Mesenchymal stem cell (in vitro differentiated cells and primary cell): ENCODE measurements around the gene DYNC2LI1.

ENCODE experiments used
- DNase-seq: peaks from one replicate; pipeline ENCODE4 v3.0.0-alpha.2; 2013
- H2AFZ ChIP-seq: one replicate; pipeline ENCODE4 v1.6.1; 2013; ENCODE audit warnings: low read depth, mild to moderate bottlenecking, control low read depth, inconsistent platforms, low read length, moderate library complexity
- H2AK5ac ChIP-seq: 2 replicates; pipeline ENCODE4 v1.6.1; 2013; ENCODE audit warnings: low read length, moderate library complexity, mild to moderate bottlenecking, inconsistent platforms; ENCODE audit not compliant: severe bottlenecking
- H2BK120ac ChIP-seq: one replicate; pipeline ENCODE4 v1.6.1; 2013; ENCODE audit warnings: low read depth, mild to moderate bottlenecking, inconsistent platforms, low read length, moderate library complexity
- H2BK12ac ChIP-seq, 2 experiments: one replicate each; pipeline ENCODE4 v1.6.1; 2013; ENCODE audit warnings: inconsistent platforms in 2 of 2, low read length in 2 of 2, mild to moderate bottlenecking in 2 of 2, moderate library complexity in 2 of 2, control low read depth in 1 of 2
- H2BK15ac ChIP-seq: one replicate; pipeline ENCODE4 v1.6.1; 2013; ENCODE audit warnings: mild to moderate bottlenecking, low read depth, inconsistent platforms; ENCODE audit not compliant: poor library complexity, severe bottlenecking
- H2BK5ac ChIP-seq: 2 replicates; pipeline ENCODE4 v1.6.1; 2013; ENCODE audit warnings: low read depth, mild to moderate bottlenecking, low read length, control low read depth, inconsistent platforms; ENCODE audit not compliant: poor library complexity, severe bottlenecking
- H3K14ac ChIP-seq, 2 experiments: one replicate each; pipeline ENCODE4 v1.6.1; 2013; ENCODE audit warnings: inconsistent platforms in 2 of 2, low read length in 2 of 2, control low read depth in 1 of 2, mild to moderate bottlenecking in 1 of 2, moderate library complexity in 1 of 2
- H3K18ac ChIP-seq, 2 experiments: one replicate each; pipeline ENCODE4 v1.6.1; 2013; ENCODE audit warnings: inconsistent platforms in 2 of 2, low read length in 2 of 2, control low read depth in 1 of 2, low read depth in 1 of 2, mild to moderate bottlenecking in 1 of 2
- H3K23ac ChIP-seq, 2 experiments: one replicate each; pipeline ENCODE4 v1.6.1; 2013; ENCODE audit warnings: inconsistent platforms in 2 of 2, low read length in 2 of 2, mild to moderate bottlenecking in 2 of 2, moderate library complexity in 2 of 2, control low read depth in 1 of 2
- H3K27ac ChIP-seq: 2 replicates; pipeline ENCODE4 v1.5.1; 2013; ENCODE audit warnings: mild to moderate bottlenecking, moderate library complexity, low read length, control low read depth, inconsistent platforms; ENCODE audit not compliant: poor library complexity, severe bottlenecking
- H3K27me3 ChIP-seq, 2 experiments: 2 replicates each; pipeline versions ENCODE4 v1.6.1 to v1.7.0; 2013; ENCODE audit warnings: low read length in 2 of 2, mild to moderate bottlenecking in 2 of 2, moderate library complexity in 2 of 2, control low read depth in 1 of 2, inconsistent platforms in 1 of 2; ENCODE audit not compliant: control insufficient read depth in 1 of 2, insufficient read depth in 1 of 2
- H3K36me3 ChIP-seq, 2 experiments: 2 replicates each; pipeline versions ENCODE4 v1.6.1 to v1.7.0; 2013; ENCODE audit warnings: low read length in 2 of 2, control low read depth in 1 of 2, inconsistent platforms in 1 of 2, low read depth in 1 of 2, mild to moderate bottlenecking in 1 of 2; ENCODE audit not compliant: insufficient read depth in 2 of 2, control insufficient read depth in 1 of 2
- H3K4ac ChIP-seq, 2 experiments: one replicate each; pipeline ENCODE4 v1.6.1; 2013; ENCODE audit warnings: inconsistent platforms in 2 of 2, low read length in 2 of 2, mild to moderate bottlenecking in 2 of 2, moderate library complexity in 2 of 2, control low read depth in 1 of 2, low read depth in 1 of 2
- H3K4me1 ChIP-seq: 2 replicates; pipeline ENCODE4 v1.6.1; 2013; ENCODE audit warnings: low read depth, low read length, control low read depth; ENCODE audit not compliant: control insufficient read depth, insufficient read depth
- H3K4me2 ChIP-seq: 2 replicates; pipeline ENCODE4 v1.6.1; 2013; ENCODE audit warnings: low read length, mild to moderate bottlenecking, inconsistent platforms; ENCODE audit not compliant: poor library complexity, severe bottlenecking
- H3K4me3 ChIP-seq, 2 experiments: 2 replicates each; pipeline versions ENCODE4 v1.5.1 to v1.7.0; 2013; ENCODE audit warnings: low read length in 2 of 2, mild to moderate bottlenecking in 2 of 2, control low read depth in 1 of 2, low read depth in 1 of 2; ENCODE audit not compliant: insufficient read depth in 1 of 2
- H3K79me1 ChIP-seq: replicated peaks from 2 replicates; pipeline ENCODE4 v1.6.1; 2013; ENCODE audit warnings: mild to moderate bottlenecking, control low read depth, low read length, inconsistent platforms; ENCODE audit not compliant: poor library complexity, severe bottlenecking
- H3K9ac ChIP-seq: 2 replicates; pipeline ENCODE4 v1.7.0; 2013; ENCODE audit warnings: mild to moderate bottlenecking, low read length, moderate library complexity
- H3K9me3 ChIP-seq: 2 replicates; pipeline ENCODE4 v1.7.0; 2013; ENCODE audit warnings: mild to moderate bottlenecking, low read length; ENCODE audit not compliant: control insufficient read depth
- H4K8ac ChIP-seq: one replicate; pipeline ENCODE4 v1.6.1; 2013; ENCODE audit warnings: inconsistent platforms, mild to moderate bottlenecking, low read length, moderate library complexity
- H4K91ac ChIP-seq: one replicate; pipeline ENCODE4 v1.6.1; 2013; ENCODE audit warnings: mild to moderate bottlenecking, low read length, inconsistent platforms
- whole genome bisulfite sequencing: methylation state at CpG from one replicate; pipeline ENCODE4 v1.1.7; 2013; ENCODE audit warnings: mixed read lengths; 5-methylcytosine and 5-hydroxymethylcytosine counted together

Gene DYNC2LI1

DNA sequence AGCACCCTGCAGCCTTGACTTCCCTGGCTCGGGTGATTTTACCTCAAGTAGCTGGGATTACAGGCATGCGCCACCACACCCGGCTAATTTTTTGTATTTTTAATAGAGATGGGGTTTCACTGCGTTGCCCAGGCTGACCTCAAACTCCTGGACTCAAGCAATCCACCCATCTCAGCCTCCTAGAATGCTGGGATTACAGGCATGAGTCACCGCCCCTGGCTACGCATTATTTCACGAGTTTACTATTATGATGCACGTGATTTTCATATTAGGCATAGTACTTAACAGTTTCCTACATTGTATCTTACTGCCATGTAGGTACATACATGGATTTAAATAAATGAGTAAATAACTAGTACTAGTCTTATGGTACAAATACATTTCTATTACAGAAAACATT lies 4.4 kb downstream of the DYNC2LI1 start:
- H3K36me3 ChIP-seq = peaks cover 7 to 29% of the 10 kb centered on the region in 2 experiments
- WGBS = 100% methylated on average over 6 of the region's 8 CpGs
- H2BK120ac ChIP-seq = no peak overlapping the region
- H2AK5ac ChIP-seq = no peak overlapping the region
- no peak for DNase-seq
- H3K14ac ChIP-seq = no peak overlapping the region
- H2AFZ ChIP-seq = no peak overlapping the region
- H3K9me3 ChIP-seq = no peaks in the 10 kb centered on the region
- H2BK12ac ChIP-seq = no peak overlapping the region
- H3K4me2 ChIP-seq = no peak overlapping the region
- no peak overlapping the region for H2BK15ac ChIP-seq
- H3K4ac ChIP-seq = no peak overlapping the region
- no peak overlapping the region for H3K23ac ChIP-seq
- no peak overlapping the region for H3K9ac ChIP-seq
- H4K91ac ChIP-seq = no peak overlapping the region
- peaks cover 1% of the 10 kb centered on the region for H3K4me1 ChIP-seq
- H3K27me3 ChIP-seq = no peaks in the 10 kb centered on the region
- H3K27ac ChIP-seq = no peak overlapping the region
- H3K79me1 ChIP-seq = peaks cover 8% of the 10 kb centered on the region
- no peak overlapping the region for H3K4me3 ChIP-seq
- H3K18ac ChIP-seq = no peak overlapping the region
- H4K8ac ChIP-seq = no peak overlapping the region
- no peak overlapping the region for H2BK5ac ChIP-seq

- DNase-seq = no peak
- Histone ChIP-seq H4K8ac (no peak overlapping the region), H3K9me3 (no peaks in the 10 kb centered on the region), H3K36me3 (peaks cover 13 to 71% of the 10 kb centered on the region in 2 experiments), H3K4me2 (no peak overlapping the region), H2BK12ac (no peak overlapping the region), H3K9ac (no peak overlapping the region), H3K14ac (no peak overlapping the region), H3K4ac (no peak overlapping the region), H3K4me3 (no peak overlapping the region), H3K79me1 (no peaks in the 10 kb centered on the region), H4K91ac (no peak overlapping the region), H2BK120ac (no peak overlapping the region), H3K4me1 (no peaks in the 10 kb centered on the region), H2BK5ac (no peak overlapping the region), H2AK5ac (no peak overlapping the region), H3K27ac (no peak overlapping the region), H2AFZ (no peak overlapping the region), H3K18ac (no peak overlapping the region), H3K27me3 (no peaks in the 10 kb centered on the region), H2BK15ac (no peak overlapping the region), H3K23ac (no peak overlapping the region)
Measured at GRCh38 chr2:43787895-43788294, 14.1 kb downstream of the DYNC2LI1 start.

GRCh38 chr2:43788646-43789045 lies 14.8 kb downstream of the DYNC2LI1 start:
- Histone ChIP-seq H3K4me2 (no peak overlapping the region), H3K27ac (no peak overlapping the region), H3K14ac (no peak overlapping the region), H3K4me1 (no peaks in the 10 kb centered on the region), H2AFZ (no peak overlapping the region), H3K4me3 (no peak overlapping the region), H3K4ac (no peak overlapping the region), H3K9ac (no peak overlapping the region), H4K91ac (no peak overlapping the region), H2BK15ac (no peak overlapping the region), H3K18ac (no peak overlapping the region), H2AK5ac (no peak overlapping the region), H3K9me3 (no peaks in the 10 kb centered on the region), H4K8ac (no peak overlapping the region), H3K79me1 (no peaks in the 10 kb centered on the region), H2BK5ac (no peak overlapping the region), H2BK12ac (no peak overlapping the region), H3K36me3 (peaks cover 13 to 69% of the 10 kb centered on the region in 2 experiments), H3K27me3 (no peaks in the 10 kb centered on the region), H3K23ac (no peak overlapping the region), H2BK120ac (no peak overlapping the region)
- no CpG with 5 or more reads among the region's 1 CpG for WGBS
- no peak for DNase-seq

DNA sequence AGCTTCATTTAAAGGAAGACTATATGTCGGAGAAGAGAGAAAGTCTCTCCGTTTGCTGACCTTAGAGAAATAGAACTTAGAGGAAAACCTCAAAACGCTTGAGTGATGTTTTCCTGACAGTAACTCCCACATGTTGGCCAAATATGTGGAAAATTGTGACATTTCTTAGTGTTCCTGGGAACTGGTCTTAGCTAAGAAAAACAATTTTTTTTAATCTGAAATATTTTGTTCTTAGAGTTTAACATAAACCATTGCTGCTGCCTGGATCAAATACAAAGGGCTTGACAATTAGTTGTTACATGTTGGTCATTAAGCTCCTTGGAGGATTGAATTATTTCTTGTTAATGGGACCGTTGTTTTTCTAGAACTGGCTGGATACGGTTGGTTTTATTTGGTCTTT lies 16.3 kb downstream of the DYNC2LI1 start:
- no peak overlapping the region for H2AK5ac ChIP-seq

More for the DNA sequence above, 16.3 kb downstream of the DYNC2LI1 start:
- Histone ChIP-seq H3K27ac (no peak overlapping the region), H3K4me3 (no peak overlapping the region), H2BK12ac (no peak overlapping the region), H3K14ac (no peak overlapping the region), H4K8ac (no peak overlapping the region), H4K91ac (no peak overlapping the region), H3K27me3 (no peaks in the 10 kb centered on the region), H2BK120ac (no peak overlapping the region), H2AFZ (no peak overlapping the region), H3K4me2 (no peak overlapping the region), H3K18ac (no peak overlapping the region), H3K4me1 (no peaks in the 10 kb centered on the region), H3K36me3 (peaks cover 10 to 75% of the 10 kb centered on the region in 2 experiments), H3K9ac (no peak overlapping the region), H3K79me1 (no peaks in the 10 kb centered on the region), H3K4ac (no peak overlapping the region), H2BK5ac (no peak overlapping the region), H3K23ac (no peak overlapping the region), H3K9me3 (no peaks in the 10 kb centered on the region), H2BK15ac (no peak overlapping the region)
- DNase-seq = no peak
- WGBS = 95% methylated on average over 4 of the region's 5 CpGs
